Retina (tissue), 1 donor: ENCODE data around the gene JPT2.

Experiments
- DNase-seq: peaks from one replicate; pipeline ENCODE4 v3.0.0-alpha.2; 2016

Gene JPT2

GRCh38 chr16:1740781-1741490 is 62.9 kb downstream of the JPT2 start:
- no peak for DNase-seq

GRCh38 chr16:1741553-1742165 is 63.6 kb downstream of the JPT2 start:
- DNase-seq = no peak

GRCh38 chr16:1743376-1744337 is 65.6 kb downstream of the JPT2 start:
- no peak for DNase-seq

GRCh38 chr16:1744338-1744840 is 66.3 kb downstream of the JPT2 start:
- no peak for DNase-seq

GRCh38 chr16:1745181-1745899 is 67.3 kb downstream of the JPT2 start:
- no peak for DNase-seq

GRCh38 chr16:1745900-1746692 is 68.0 kb downstream of the JPT2 start:
- DNase-seq = no peak

GRCh38 chr16:1746693-1747195 is 68.7 kb downstream of the JPT2 start:
- no peak for DNase-seq

- DNase-seq = no peak
Observed at GRCh38 chr16:1747934-1748333, 69.9 kb downstream of the JPT2 start.

GRCh38 chr16:1749152-1750117 is 71.4 kb downstream of the JPT2 start:
- DNase-seq = no peak
